G401 (cell line): ENCODE data around the gene CLCN7. TPM values are rescaled to one million over a fixed set of nuclear protein-coding genes. Genes with fewer than 3 reads are reported as not detected.
"Not testable (repeated sequence)": the region's sequence is repeated elsewhere in the genome, so short reads cannot be mapped to it uniquely, and the experiment has no call there.

ENCODE experiments used
- DNase-seq: peaks from one replicate; pipeline ENCODE4 v3.0.0-alpha.2; 2015; ENCODE audit warnings: low spot score
- in situ Hi-C: cut with HindIII; loops from 2 replicates; pipeline ENCODE4 v1.10.0; 2016; ENCODE audit warnings: low sequenced_read_pairs, mixed read lengths
- total RNA-seq: library from RNA; depleted of rRNA; stranded (reverse); fragments of >200 nt; shearing (Covaris generic); gene quantifications from 2 replicates; pipeline ENCODE4 v1.2.3, GENCODE V29; 2014

CLCN7 gene
- total RNA-seq, 1 experiment from 2014 or later = 203 TPM

DNA sequence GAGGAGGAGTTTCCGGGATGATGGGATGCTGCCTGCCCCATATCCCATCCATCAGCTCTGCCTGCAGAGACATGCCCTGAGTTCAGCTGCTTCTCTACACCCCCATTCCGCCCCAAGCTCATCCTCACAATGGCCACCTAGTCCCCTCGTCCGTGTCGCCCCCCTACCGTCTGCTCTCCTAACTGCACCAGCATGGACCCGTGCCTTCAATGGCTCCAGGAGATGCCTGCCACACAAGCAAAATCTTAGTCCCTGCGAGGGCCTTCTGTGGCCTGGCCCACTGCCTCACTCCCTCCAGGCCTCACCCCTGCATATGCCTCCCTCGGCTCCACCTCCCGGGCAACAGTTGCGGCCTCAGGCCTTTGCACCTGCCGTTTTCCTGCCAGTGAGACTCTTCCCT is 16.5 kb upstream of the CLCN7 start:
- no peak for DNase-seq
- in situ Hi-C loops = no loop called here

- DNase-seq = no peak
- in situ Hi-C loops = no loop called here
Measured at GRCh38 chr16:1489077-1489476, 14.2 kb upstream of the CLCN7 start.

DNA sequence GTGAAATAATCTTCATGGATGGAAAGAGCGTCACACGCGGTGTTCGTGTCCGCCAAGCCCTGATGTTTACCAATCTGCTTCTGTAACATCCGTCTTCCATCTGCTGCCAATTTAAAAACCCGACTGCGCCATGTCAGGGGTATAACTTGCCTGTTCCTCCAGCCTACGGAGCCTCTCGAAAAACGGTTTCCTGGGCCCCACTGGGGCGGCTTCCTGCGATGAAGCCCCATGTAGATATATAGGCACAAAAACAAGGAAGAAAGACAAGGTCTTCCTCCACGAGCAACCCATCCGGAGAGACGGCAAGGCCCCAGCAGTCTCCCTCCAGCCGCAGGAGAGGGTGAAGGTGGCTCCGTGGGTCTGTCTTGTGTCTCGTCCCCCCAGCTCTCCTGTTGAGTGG is 13.8 kb upstream of the CLCN7 start, which contains the start of gene PTX4:
Gene PTX4 (minus strand): TSS at position 326 of the 400 bp plus-strand sequence. CDS start 35 bp downstream, at position 291.
- in situ Hi-C loops = no loop called here
- no peak for DNase-seq

- in situ Hi-C loops = no loop called here
- no peak for DNase-seq
Measured at GRCh38 chr16:1488054-1488601, 13.3 kb upstream of the CLCN7 start.

DNA sequence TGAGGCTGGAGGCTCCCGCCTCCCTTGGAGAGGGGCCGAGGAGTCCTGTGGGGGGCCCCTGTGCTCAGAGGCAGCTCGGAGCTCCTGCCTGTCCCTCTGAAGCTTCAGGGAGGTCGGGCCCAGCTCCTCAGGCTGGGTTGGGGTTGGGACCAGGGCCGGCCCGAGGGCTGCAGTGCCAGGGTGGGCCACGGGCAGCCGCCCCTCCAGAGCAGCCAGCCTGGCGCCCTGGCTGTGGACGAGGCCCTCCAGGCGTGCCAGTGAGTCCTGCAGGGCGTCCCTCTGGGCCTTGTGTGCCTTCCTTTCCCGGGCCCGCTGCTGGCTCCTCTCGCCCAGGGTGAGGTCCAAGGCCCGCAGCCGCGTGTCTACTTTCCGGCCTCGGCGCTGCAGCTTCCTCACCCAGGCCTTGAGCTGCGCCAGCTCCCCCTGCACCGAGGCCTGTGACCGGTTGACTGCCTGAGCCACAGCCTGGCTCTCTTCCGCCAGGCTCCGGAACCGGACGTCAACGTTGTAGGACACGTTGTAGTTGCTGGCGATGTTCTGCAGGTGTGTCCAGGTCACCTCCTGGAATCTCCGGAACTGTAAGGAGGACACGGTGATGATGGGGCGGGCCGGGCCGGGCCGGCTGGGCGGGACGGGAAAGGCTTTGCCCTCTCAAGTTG is 12.7 kb upstream of the CLCN7 start:
- DNase-seq = no peak
- in situ Hi-C loops = no loop called here

- DNase-seq = no peak
- in situ Hi-C loops = no loop called here
Measured at GRCh38 chr16:1486551-1487390, 11.9 kb upstream of the CLCN7 start.

GRCh38 chr16:1485847-1486496 is 11.1 kb upstream of the CLCN7 start:
- in situ Hi-C loops = no loop called here
- no peak for DNase-seq

GRCh38 chr16:1481906-1482835 is 7.3 kb upstream of the CLCN7 start:
- DNase-seq = no peak
- in situ Hi-C loops = no loop called here

DNA sequence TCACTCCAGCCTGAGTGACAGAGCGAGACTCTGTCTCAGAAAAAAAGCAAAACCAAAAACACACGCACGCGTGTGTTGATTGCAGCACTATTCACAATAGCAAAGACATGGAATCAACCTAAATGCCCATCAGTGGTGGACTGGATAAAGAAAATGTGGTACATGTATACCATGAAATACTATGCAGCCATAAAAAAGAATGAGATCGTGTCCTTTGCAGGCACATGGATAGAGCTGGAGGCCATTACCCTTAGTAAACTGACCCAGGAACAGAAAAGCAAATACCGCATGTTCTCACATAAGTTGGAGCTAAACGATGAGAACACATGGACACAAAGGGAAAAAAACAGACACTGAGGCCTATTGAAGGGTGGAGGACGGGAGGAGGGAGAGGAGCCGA is 4.1 kb upstream of the CLCN7 start:
- in situ Hi-C loops, DNase-seq: not testable (repeated sequence)

GRCh38 chr16:1477033-1477432 is 2.2 kb upstream of the CLCN7 start:
- no peak for DNase-seq
- in situ Hi-C loops = no loop called here

DNA sequence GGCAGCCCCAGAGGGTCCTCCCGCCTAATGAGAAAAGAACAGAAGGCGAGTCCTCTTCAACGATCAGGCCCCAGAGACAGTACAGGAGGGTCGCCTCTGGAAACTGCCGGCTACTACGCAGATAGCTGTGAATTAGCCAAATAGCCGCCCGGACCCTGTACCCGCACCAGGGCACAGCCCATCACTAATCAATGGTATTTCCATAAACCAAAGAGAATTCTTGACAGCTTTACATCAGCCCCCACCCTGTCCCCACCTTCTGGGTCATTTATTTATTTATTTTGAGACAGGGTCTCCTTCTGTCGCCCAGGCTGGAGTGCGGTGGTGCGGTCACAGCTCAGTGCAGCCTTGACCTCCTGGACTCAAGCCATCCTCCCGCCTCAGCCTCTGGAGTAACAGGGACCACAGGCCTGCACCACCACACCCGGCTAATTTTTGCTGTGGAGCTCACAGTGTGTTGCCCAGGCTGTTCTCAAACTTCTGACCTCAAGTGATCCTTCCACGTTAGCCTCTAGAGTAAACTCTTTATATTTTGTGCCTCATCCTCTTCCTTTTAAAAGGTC is 805 bp upstream of the CLCN7 start:
- in situ Hi-C loops = no loop called here
- no peak for DNase-seq

GRCh38 chr16:1474082-1474795 is 589 bp downstream of the CLCN7 start:
- DNase-seq = peak; percentile 5
- in situ Hi-C loops = no loop called here

GRCh38 chr16:1472974-1473373 is 1.9 kb downstream of the CLCN7 start:
- in situ Hi-C loops = no loop called here
- DNase-seq = no peak

DNA sequence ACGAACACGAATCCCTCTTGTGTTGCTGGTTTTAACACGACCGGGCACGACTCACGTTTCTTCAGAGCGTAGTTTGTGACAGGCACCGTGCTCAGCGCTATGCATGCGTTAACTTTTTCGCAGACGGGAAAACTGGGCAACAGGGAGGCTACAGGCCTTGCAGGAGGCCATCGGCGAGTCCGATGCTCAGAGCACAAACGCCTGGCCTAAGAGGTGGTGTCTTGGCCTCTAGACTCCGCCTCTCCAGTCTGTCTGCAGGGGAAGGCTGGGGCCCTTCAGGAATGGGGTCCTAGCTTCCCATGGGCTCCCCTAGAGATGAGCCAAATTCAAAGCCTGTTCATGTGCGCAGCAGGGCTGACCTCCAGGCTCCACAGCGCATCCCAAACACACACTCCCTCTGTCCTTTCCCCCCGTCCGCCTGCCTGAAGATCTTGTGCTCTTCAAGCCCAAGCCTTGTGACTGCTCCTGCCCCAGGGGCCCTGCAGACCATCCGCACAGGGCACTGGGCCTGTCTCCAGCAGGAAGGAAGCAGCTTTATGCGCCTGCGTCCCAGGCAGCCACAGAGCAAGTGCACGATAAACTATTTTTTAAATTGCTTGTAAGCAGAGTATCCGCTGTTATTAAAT is 3.1 kb downstream of the CLCN7 start:
- in situ Hi-C loops = no loop called here
- no peak for DNase-seq

DNA sequence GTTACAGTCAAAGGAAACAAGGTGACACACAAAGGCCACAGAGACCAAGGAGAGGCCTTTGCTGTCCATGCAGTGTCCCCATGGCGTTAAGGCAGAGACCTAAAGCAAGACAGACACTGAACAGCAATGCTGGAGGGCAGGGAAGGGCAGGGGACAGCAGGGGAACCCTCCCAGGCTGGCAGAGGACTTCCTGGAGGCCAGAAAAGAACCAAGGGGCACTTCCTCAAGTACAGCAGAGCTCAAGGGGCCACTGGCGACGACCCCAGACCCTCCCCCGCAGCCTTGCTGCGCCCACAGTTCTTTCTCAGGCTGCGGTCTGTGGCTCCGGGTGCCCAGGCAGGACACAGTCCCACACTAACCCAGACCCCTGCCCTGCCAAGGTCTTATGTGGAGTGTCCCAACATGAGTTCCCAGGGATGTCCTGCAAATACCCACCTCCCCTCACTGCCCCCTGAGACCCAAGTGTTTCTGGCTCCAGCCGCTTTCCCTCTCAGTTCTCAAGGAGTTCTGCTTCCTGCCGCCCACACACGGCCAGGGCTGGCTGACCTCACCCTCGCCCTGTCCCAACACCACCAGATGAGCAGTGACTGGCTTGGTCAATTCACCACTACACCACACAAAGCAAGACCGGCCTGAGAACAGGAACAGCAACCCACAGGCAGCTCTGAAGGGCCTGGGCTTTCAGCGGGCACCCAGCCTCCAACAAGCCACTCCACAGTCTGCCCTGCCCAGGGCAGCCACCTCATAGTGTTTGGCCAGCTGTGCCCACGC is 4.2 kb downstream of the CLCN7 start:
- in situ Hi-C loops = no loop called here
- no peak for DNase-seq

- in situ Hi-C loops = no loop called here
- DNase-seq = no peak
Measured at GRCh38 chr16:1469693-1470201, 5.1 kb downstream of the CLCN7 start.

- in situ Hi-C loops, DNase-seq: not testable (repeated sequence)
Measured at GRCh38 chr16:1469141-1469540, 5.7 kb downstream of the CLCN7 start.
